ENCODE measurements around the gene CD40.

CD40 gene

DNA sequence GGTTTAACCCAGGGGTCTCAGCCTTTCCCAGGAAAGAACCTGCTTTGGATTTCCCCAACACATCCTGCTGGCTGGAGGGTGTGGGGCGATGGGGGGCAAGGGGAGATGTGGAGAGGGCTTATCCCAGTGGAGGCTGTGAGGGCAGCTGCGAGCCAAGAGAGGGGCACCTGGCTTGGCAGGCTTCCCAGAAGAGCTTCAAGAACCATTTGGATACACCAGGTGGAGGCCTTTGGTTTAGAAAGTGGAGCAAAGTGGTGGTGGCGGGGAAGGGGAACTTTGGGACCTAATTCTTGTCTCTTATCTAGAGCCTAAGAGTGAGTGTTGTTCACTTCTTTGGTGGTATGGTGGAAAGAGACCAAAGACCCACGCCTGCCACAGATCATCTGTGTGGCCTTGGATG is 12.4 kb downstream of the CD40 start:
- H3K9ac ChIP-seq (ENCODE audit: low read length in 5 of 5), result no peak overlapping the region
- peaks cover 0 to 21% (median 5%) of the 10 kb centered on the region in 5 donors for H3K4me1 ChIP-seq (ENCODE audit: control insufficient read depth in 5 of 5, insufficient read depth in 5 of 5, low read length in 5 of 5)
- peaks cover 2 to 21% (median 13%) of the 10 kb centered on the region in 5 donors for H3K27me3 ChIP-seq (ENCODE audit: control insufficient read depth in 5 of 5, insufficient read depth in 4 of 5, low read length in 5 of 5)
- H3K27ac ChIP-seq (ENCODE audit: low read depth, low read length), result no peak overlapping the region
- H3K9me3 ChIP-seq (ENCODE audit: control insufficient read depth in 5 of 5, low read length in 5 of 5), result no peaks in the 10 kb centered on the region
- no peak overlapping the region for H3K4me3 ChIP-seq (ENCODE audit: low read depth in 1 of 5, low read length in 5 of 5)
- H3K36me3 ChIP-seq (ENCODE audit: control insufficient read depth in 5 of 5, insufficient read depth in 5 of 5, low read length in 5 of 5), result peaks cover 0 to 29% (median 16%) of the 10 kb centered on the region in 5 donors

GRCh38 chr20:46131396-46131795 is 13.3 kb downstream of the CD40 start:
- Histone ChIP-seq H3K36me3 (ENCODE audit: control insufficient read depth in 5 of 5, insufficient read depth in 5 of 5, low read length in 5 of 5) (peaks cover 0 to 21% (median 8%) of the 10 kb centered on the region in 5 donors), H3K4me3 (ENCODE audit: low read depth in 1 of 5, low read length in 5 of 5) (no peak overlapping the region), H3K9me3 (ENCODE audit: control insufficient read depth in 5 of 5, low read length in 5 of 5) (no peaks in the 10 kb centered on the region), H3K4me1 (ENCODE audit: control insufficient read depth in 5 of 5, insufficient read depth in 5 of 5, low read length in 5 of 5) (peaks cover 0 to 21% (median 5%) of the 10 kb centered on the region in 5 donors), H3K27me3 (ENCODE audit: control insufficient read depth in 5 of 5, insufficient read depth in 4 of 5, low read length in 5 of 5) (peaks cover 4 to 21% (median 17%) of the 10 kb centered on the region in 5 donors), H3K9ac (ENCODE audit: low read length in 5 of 5) (no peak overlapping the region), H3K27ac (ENCODE audit: low read depth, low read length) (no peak overlapping the region)

GRCh38 chr20:46132705-46133120 is 14.6 kb downstream of the CD40 start:
- peaks cover 9 to 27% (median 22%) of the 10 kb centered on the region in 5 donors for H3K27me3 ChIP-seq (ENCODE audit: control insufficient read depth in 5 of 5, insufficient read depth in 4 of 5, low read length in 5 of 5)
- H3K4me1 ChIP-seq (ENCODE audit: control insufficient read depth in 5 of 5, insufficient read depth in 5 of 5, low read length in 5 of 5), result peaks cover 0 to 21% (median 5%) of the 10 kb centered on the region in 5 donors
- no peak overlapping the region for H3K9ac ChIP-seq (ENCODE audit: low read length in 5 of 5)
- H3K27ac ChIP-seq (ENCODE audit: low read depth, low read length), result no peak overlapping the region
- peak overlapping the region in 1 of 5 donors; percentile 2 for H3K4me3 ChIP-seq (ENCODE audit: low read depth in 1 of 5, low read length in 5 of 5)
- no peaks in the 10 kb centered on the region for H3K9me3 ChIP-seq (ENCODE audit: control insufficient read depth in 5 of 5, low read length in 5 of 5)
- peaks cover 0 to 10% (median 4%) of the 10 kb centered on the region in 5 donors for H3K36me3 ChIP-seq (ENCODE audit: control insufficient read depth in 5 of 5, insufficient read depth in 5 of 5, low read length in 5 of 5)

DNA sequence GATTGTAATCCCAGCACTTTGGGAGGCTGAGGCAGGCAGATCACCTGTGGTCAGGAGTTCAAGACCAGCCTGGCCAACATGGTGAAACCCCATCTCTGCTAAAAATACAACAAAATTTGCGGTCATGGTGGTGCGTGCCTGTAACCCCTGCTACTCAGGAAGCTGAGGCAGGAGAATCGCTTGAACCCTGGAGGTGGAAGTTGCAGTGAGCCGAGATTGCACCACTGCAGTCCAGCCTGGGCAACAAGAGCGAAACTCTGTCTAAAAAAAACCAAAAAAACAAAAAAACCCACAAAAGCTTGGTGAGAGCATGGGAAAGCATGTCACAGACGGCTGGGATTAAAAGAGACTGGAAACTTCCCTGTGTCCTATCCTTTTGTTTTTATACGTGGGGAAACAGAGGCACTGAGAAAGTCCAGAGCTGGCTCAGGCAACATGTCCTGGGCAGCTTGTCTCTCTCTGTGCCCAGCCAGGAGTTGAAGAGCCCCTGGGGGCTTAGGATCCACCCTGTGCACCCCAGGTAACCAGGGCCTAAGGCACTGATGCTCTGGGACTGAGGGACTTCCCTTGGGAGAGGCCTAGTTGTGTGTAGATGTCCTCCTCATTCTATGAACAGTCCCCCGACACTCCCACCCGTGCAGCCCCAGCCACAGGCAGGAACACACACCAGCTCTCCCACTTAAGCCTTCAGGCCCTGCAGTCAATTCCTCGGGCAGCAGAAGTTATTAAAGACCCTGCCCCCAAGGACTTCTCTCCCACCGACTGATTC is 16.0 kb downstream of the CD40 start:
- peaks cover 0 to 21% (median 5%) of the 10 kb centered on the region in 5 donors for H3K4me1 ChIP-seq (ENCODE audit: control insufficient read depth in 5 of 5, insufficient read depth in 5 of 5, low read length in 5 of 5)
- peaks cover 17 to 41% (median 29%) of the 10 kb centered on the region in 5 donors for H3K27me3 ChIP-seq (ENCODE audit: control insufficient read depth in 5 of 5, insufficient read depth in 4 of 5, low read length in 5 of 5)
- peaks cover 0 to under 1% (median 0%) of the 10 kb centered on the region in 5 donors for H3K36me3 ChIP-seq (ENCODE audit: control insufficient read depth in 5 of 5, insufficient read depth in 5 of 5, low read length in 5 of 5)
- no peak overlapping the region for H3K27ac ChIP-seq (ENCODE audit: low read depth, low read length)
- H3K9ac ChIP-seq (ENCODE audit: low read length in 5 of 5), result no peak overlapping the region
- H3K9me3 ChIP-seq (ENCODE audit: control insufficient read depth in 5 of 5, low read length in 5 of 5), result no peaks in the 10 kb centered on the region
- H3K4me3 ChIP-seq (ENCODE audit: low read depth in 1 of 5, low read length in 5 of 5), result no peak overlapping the region

GRCh38 chr20:46134716-46135115 is 16.6 kb downstream of the CD40 start:
- H3K36me3 ChIP-seq (ENCODE audit: control insufficient read depth in 5 of 5, insufficient read depth in 5 of 5, low read length in 5 of 5), result no peaks in the 10 kb centered on the region
- no peaks in the 10 kb centered on the region for H3K9me3 ChIP-seq (ENCODE audit: control insufficient read depth in 5 of 5, low read length in 5 of 5)
- no peak overlapping the region for H3K27ac ChIP-seq (ENCODE audit: low read depth, low read length)
- H3K27me3 ChIP-seq (ENCODE audit: control insufficient read depth in 5 of 5, insufficient read depth in 4 of 5, low read length in 5 of 5), result peaks cover 23 to 47% (median 35%) of the 10 kb centered on the region in 5 donors
- peaks cover 0 to 21% (median 5%) of the 10 kb centered on the region in 5 donors for H3K4me1 ChIP-seq (ENCODE audit: control insufficient read depth in 5 of 5, insufficient read depth in 5 of 5, low read length in 5 of 5)
- H3K4me3 ChIP-seq (ENCODE audit: low read depth in 1 of 5, low read length in 5 of 5), result no peak overlapping the region
- no peak overlapping the region for H3K9ac ChIP-seq (ENCODE audit: low read length in 5 of 5)

DNA sequence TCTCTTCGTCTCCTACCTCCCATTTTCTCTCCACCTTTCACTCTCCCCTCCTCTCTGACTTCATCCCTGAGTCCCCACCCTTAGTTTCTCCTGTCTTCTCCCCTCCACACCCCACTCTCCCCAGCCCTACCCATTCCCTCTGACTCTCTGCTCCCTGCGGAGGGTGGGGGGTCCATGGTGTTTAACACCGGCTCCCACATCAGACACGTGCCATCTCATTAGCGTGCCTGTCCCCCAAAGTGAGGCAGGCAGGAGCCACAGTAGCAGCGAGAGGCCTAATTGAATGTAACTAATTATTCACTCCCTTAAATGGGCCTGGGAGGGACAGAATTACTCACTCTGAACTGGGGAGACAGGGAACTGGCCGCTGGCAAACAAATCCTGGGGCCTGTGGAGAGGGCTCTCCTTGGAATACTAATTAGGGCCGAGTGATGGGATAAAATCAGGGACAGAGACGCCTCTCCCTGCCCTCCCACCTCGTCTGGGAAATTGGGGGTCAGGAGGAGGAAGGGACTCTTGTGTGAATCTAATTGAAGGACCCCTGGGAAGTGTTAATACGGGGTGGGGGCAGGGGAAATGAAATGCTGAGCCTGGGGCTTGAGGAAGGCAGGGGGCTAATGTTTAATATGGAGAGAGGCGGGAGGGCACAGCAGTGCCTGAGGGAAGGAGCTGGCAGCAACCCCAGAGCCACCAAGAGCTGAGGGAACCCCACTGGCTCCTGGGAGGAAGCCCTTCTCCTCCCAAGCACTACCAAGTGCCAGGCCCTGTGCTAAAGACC is 17.9 kb downstream of the CD40 start:
- peaks cover 25 to 59% (median 48%) of the 10 kb centered on the region in 5 donors for H3K27me3 ChIP-seq (ENCODE audit: control insufficient read depth in 5 of 5, insufficient read depth in 4 of 5, low read length in 5 of 5)
- no peak overlapping the region for H3K4me3 ChIP-seq (ENCODE audit: low read depth in 1 of 5, low read length in 5 of 5)
- no peaks in the 10 kb centered on the region for H3K36me3 ChIP-seq (ENCODE audit: control insufficient read depth in 5 of 5, insufficient read depth in 5 of 5, low read length in 5 of 5)
- no peaks in the 10 kb centered on the region for H3K9me3 ChIP-seq (ENCODE audit: control insufficient read depth in 5 of 5, low read length in 5 of 5)
- H3K27ac ChIP-seq (ENCODE audit: low read depth, low read length), result no peak overlapping the region
- H3K9ac ChIP-seq (ENCODE audit: low read length in 5 of 5), result no peak overlapping the region
- peaks cover 0 to 11% (median 5%) of the 10 kb centered on the region in 5 donors for H3K4me1 ChIP-seq (ENCODE audit: control insufficient read depth in 5 of 5, insufficient read depth in 5 of 5, low read length in 5 of 5)

DNA sequence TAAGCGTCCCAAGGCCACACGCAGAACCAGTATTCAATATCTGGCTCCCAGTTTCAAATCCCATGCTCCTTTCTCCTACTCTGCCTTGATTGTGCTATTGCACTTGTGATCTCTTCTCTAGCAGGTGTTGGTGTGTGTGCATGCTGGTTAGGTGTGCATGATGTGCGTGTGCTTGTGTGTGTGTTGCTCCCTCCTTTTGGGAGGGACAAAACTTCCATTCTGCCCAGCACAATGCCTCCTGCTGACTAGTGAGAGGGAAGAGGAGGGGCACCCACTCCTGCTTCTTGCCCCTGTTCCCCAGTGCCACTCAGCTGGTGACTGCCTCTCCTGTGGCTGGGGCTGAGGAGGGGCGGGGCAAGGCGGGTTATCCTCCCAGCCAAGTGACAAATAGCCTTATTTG is 19.7 kb downstream of the CD40 start:
- Histone ChIP-seq H3K27ac (ENCODE audit: low read depth, low read length) (no peak overlapping the region), H3K9me3 (ENCODE audit: control insufficient read depth in 5 of 5, low read length in 5 of 5) (no peaks in the 10 kb centered on the region), H3K27me3 (ENCODE audit: control insufficient read depth in 5 of 5, insufficient read depth in 4 of 5, low read length in 5 of 5) (peaks cover 23 to 58% (median 46%) of the 10 kb centered on the region in 5 donors), H3K36me3 (ENCODE audit: control insufficient read depth in 5 of 5, insufficient read depth in 5 of 5, low read length in 5 of 5) (no peaks in the 10 kb centered on the region), H3K9ac (ENCODE audit: low read length in 5 of 5) (no peak overlapping the region), H3K4me3 (ENCODE audit: low read depth in 1 of 5, low read length in 5 of 5) (no peak overlapping the region), H3K4me1 (ENCODE audit: control insufficient read depth in 5 of 5, insufficient read depth in 5 of 5, low read length in 5 of 5) (peaks cover 0 to 3% (median 2%) of the 10 kb centered on the region in 5 donors)

GRCh38 chr20:46139266-46139889 is 21.3 kb downstream of the CD40 start:
- H3K27me3 ChIP-seq (ENCODE audit: control insufficient read depth in 5 of 5, insufficient read depth in 4 of 5, low read length in 5 of 5), result peaks cover 21 to 57% (median 43%) of the 10 kb centered on the region in 5 donors
- no peaks in the 10 kb centered on the region for H3K4me1 ChIP-seq (ENCODE audit: control insufficient read depth in 5 of 5, insufficient read depth in 5 of 5, low read length in 5 of 5)
- H3K4me3 ChIP-seq (ENCODE audit: low read depth in 1 of 5, low read length in 5 of 5), result no peak overlapping the region
- no peaks in the 10 kb centered on the region for H3K36me3 ChIP-seq (ENCODE audit: control insufficient read depth in 5 of 5, insufficient read depth in 5 of 5, low read length in 5 of 5)
- no peaks in the 10 kb centered on the region for H3K9me3 ChIP-seq (ENCODE audit: control insufficient read depth in 5 of 5, low read length in 5 of 5)
- H3K27ac ChIP-seq (ENCODE audit: low read depth, low read length), result no peak overlapping the region
- no peak overlapping the region for H3K9ac ChIP-seq (ENCODE audit: low read length in 5 of 5)

DNA sequence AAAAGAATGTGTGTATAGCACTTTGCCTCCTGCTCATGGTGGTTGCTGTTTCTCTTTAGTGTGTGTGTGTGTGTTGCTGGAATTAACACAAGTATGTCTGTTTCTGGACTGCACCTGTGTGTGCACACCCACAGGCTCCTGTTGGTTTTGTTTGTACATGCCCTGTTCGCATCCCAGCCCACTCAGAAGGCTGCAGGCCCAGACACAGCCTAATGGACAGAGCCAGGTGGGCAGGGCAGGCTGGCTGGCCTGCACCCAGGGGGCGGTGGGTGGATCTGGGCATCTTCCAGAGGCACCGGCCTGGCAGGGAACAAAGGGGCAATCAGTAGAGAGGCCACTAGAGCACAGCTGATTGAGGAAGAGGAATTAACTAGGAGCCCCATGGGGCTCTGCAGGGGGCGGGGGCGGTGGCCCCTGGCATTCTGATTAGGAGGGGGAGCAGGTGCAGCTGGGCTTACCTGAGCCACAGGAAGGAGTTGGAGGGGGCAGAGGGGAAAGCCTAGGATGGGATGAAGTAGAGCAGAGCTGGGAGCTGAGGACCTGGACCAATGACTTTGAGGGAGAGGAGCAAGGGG is 21.9 kb downstream of the CD40 start:
- Histone ChIP-seq H3K36me3 (ENCODE audit: control insufficient read depth in 5 of 5, insufficient read depth in 5 of 5, low read length in 5 of 5) (no peaks in the 10 kb centered on the region), H3K4me1 (ENCODE audit: control insufficient read depth in 5 of 5, insufficient read depth in 5 of 5, low read length in 5 of 5) (no peaks in the 10 kb centered on the region), H3K4me3 (ENCODE audit: low read depth in 1 of 5, low read length in 5 of 5) (no peak overlapping the region), H3K9ac (ENCODE audit: low read length in 5 of 5) (no peak overlapping the region), H3K27me3 (ENCODE audit: control insufficient read depth in 5 of 5, insufficient read depth in 4 of 5, low read length in 5 of 5) (peaks cover 21 to 57% (median 42%) of the 10 kb centered on the region in 5 donors), H3K9me3 (ENCODE audit: control insufficient read depth in 5 of 5, low read length in 5 of 5) (no peaks in the 10 kb centered on the region), H3K27ac (ENCODE audit: low read depth, low read length) (no peak overlapping the region)

Data from subcutaneous abdominal adipose tissue (tissue), 5 donors.